Large intestine (tissue), 1 donor: ENCODE measurements around the gene DACH2. TPM values are rescaled to one million over a fixed set of nuclear protein-coding genes. Genes with fewer than 3 reads are reported as not detected.

Experiments used
- polyA plus RNA-seq: library from polyadenylated mRNA; unstranded; fragments of 120-200 nt; gene quantifications from one replicate; pipeline ENCODE4 v1.2.1, GENCODE V29; 2013

Gene DACH2
- polyA plus RNA-seq, 1 donor, result 1.9 TPM

Other genes starting within 250 kb of the DACH2 start
- 14.5 TPM for gene CHM, start 100.9 kb upstream of the DACH2 start, polyA plus RNA-seq